ENCODE data around the gene HTR4. TPM values are rescaled to one million over a fixed set of nuclear protein-coding genes. Genes with fewer than 3 reads are reported as not detected.

HTR4 gene
- total RNA-seq, 1 experiment from 2014 or later, result not detected

- H3K27me3 ChIP-seq (ENCODE audit: insufficient read depth, low read length), result no peaks in the 10 kb centered on the region
- no peak overlapping the region for H2BK120ac ChIP-seq (ENCODE audit: low read depth, low read length, poor library complexity, severe bottlenecking)
- H3K9ac ChIP-seq (ENCODE audit: extremely low read depth, insufficient read length, low read length), result no peak overlapping the region
- no peaks in the 10 kb centered on the region for H3K79me2 ChIP-seq (ENCODE audit: insufficient read depth, low read length)
- Mint-ChIP-seq H3K4me3 (no peak overlapping the region), H3K27ac (no peak overlapping the region), H3K36me3 (ENCODE audit: insufficient read depth in 1 of 3, low read depth in 3 of 3) (no peaks in the 10 kb centered on the region), H3K27me3 (ENCODE audit: low read depth) (no peaks in the 10 kb centered on the region), H3K9me3 (no peaks in the 10 kb centered on the region), H3K4me1 (no peaks in the 10 kb centered on the region)
- no peak overlapping the region for H2BK20ac ChIP-seq (ENCODE audit: low read depth, low read length, poor library complexity, severe bottlenecking)
- no peak overlapping the region for H2BK15ac ChIP-seq (ENCODE audit: low read depth, low read length)
- H3K14ac ChIP-seq (ENCODE audit: insufficient read depth, low read length), result no peak overlapping the region
- H4K5ac ChIP-seq (ENCODE audit: insufficient read length, low read depth, low read length), result no peak overlapping the region
- WGBS (ENCODE audit: extremely low coverage, insufficient read length, low lambda C conversion rate), result no CpG with 5 or more reads among the region's 4 CpGs
- no peaks in the 10 kb centered on the region for H3K9me3 ChIP-seq (ENCODE audit: control insufficient read depth, low read depth, low read length)
- no peak overlapping the region for H3T11ph ChIP-seq (ENCODE audit: low read length)
- no peak overlapping the region for H2AK5ac ChIP-seq (ENCODE audit: insufficient read length, low read length)
- no peak overlapping the region for H3K27ac ChIP-seq (ENCODE audit: insufficient read length, low read depth, low read length)
- no peak overlapping the region for H4K91ac ChIP-seq (ENCODE audit: insufficient read length, low read depth, low read length)
- H2AFZ ChIP-seq (ENCODE audit: low read length), result no peak overlapping the region
- no peaks in the 10 kb centered on the region for H4K20me1 ChIP-seq (ENCODE audit: control insufficient read depth, insufficient read depth, insufficient read length)
- H3K4me1 ChIP-seq (ENCODE audit: insufficient read depth, low read length), result no peaks in the 10 kb centered on the region
- TF ChIP-seq CTCF (conservative IDR thresholded peaks at IDR 0.05), result no peak
- H3K4me2 ChIP-seq (ENCODE audit: insufficient read depth, insufficient read length, low read length), result no peak overlapping the region
- H2BK5ac ChIP-seq (ENCODE audit: insufficient read length, low read length), result no peak overlapping the region
- no peak overlapping the region for H3K23ac ChIP-seq (ENCODE audit: insufficient read length, low read depth, low read length)
- DNase-seq, result no peak
- no peaks in the 10 kb centered on the region for H3K79me1 ChIP-seq (ENCODE audit: insufficient read depth, low read depth, low read length, poor library complexity, severe bottlenecking)
- no peaks in the 10 kb centered on the region for H3K23me2 ChIP-seq (ENCODE audit: insufficient read length, low read depth, low read length, poor library complexity, severe bottlenecking)
- H2BK12ac ChIP-seq (ENCODE audit: insufficient read length, low read depth, low read length), result no peak overlapping the region
- no peak overlapping the region for H4K8ac ChIP-seq (replicated peaks; ENCODE audit: insufficient read length, low read depth, low read length)
- H3K56ac ChIP-seq (ENCODE audit: insufficient read length, low read depth, low read length), result no peak overlapping the region
- no peak overlapping the region for H3K4ac ChIP-seq (ENCODE audit: low read depth, low read length)
- H3K18ac ChIP-seq (ENCODE audit: insufficient read length, low read depth, low read length), result no peak overlapping the region
Measured at GRCh38 chr5:148615644-148616275, 38.6 kb downstream of the HTR4 start.
